HEK293T (cell line): ENCODE measurements around the gene ARHGAP20.

Source experiments
- CTCF ChIA-PET: fragments of 350-600 bp; formaldehyde crosslinking; extraction: SDS; loops from one replicate; lab custom pipeline; 2021; ENCODE audit warnings: antibody characterized with exemption, inconsistent platforms; lab: Yijun Ruan, JAX
- POLR2A ChIA-PET: fragments of 350-600 bp; formaldehyde crosslinking; extraction: SDS; loops from one replicate; lab custom pipeline; 2020; ENCODE audit warnings: antibody characterized with exemption, inconsistent platforms; lab: Yijun Ruan, JAX
- DNase-seq: peaks from one replicate; pipeline ENCODE4 v3.0.0; 2012; ENCODE audit warnings: mixed read lengths; ENCODE audit errors: extremely low spot score
- ARNT ChIP-seq: fragments of 450-650 bp; IDR thresholded peaks from 2 replicates; pipeline ENCODE4 v1.6.1; 2017; ENCODE audit warnings: mild to moderate bottlenecking
- BHLHE40 ChIP-seq: fragments of 450-650 bp; IDR thresholded peaks from 2 replicates; pipeline ENCODE4 v1.6.1; 2016; ENCODE audit warnings: mild to moderate bottlenecking, moderate library complexity, borderline replicate concordance
- CTBP1 ChIP-seq: fragments of 450-650 bp; IDR thresholded peaks from 2 replicates; pipeline ENCODE4 v1.6.1; 2016; ENCODE audit warnings: borderline replicate concordance
- ELF4 ChIP-seq: fragments of 450-650 bp; IDR thresholded peaks from 2 replicates; pipeline ENCODE4 v1.6.1; 2017; ENCODE audit warnings: antibody characterized with exemption
- FOXA1 ChIP-seq: fragments of 450-650 bp; IDR thresholded peaks from 2 replicates; pipeline ENCODE4 v1.6.1; 2016; ENCODE audit warnings: mild to moderate bottlenecking
- FOXK2 ChIP-seq: fragments of 450-650 bp; IDR thresholded peaks from 2 replicates; pipeline ENCODE4 v1.6.1; 2016; ENCODE audit warnings: mild to moderate bottlenecking
- FOXM1 ChIP-seq: fragments of 450-650 bp; IDR thresholded peaks from 2 replicates; pipeline ENCODE4 v1.6.1; 2017; ENCODE audit warnings: mild to moderate bottlenecking, borderline replicate concordance
- HDGF ChIP-seq: fragments of 450-650 bp; IDR thresholded peaks from 2 replicates; pipeline ENCODE4 v1.6.1; 2017; ENCODE audit warnings: antibody characterized with exemption, borderline replicate concordance
- L3MBTL2 ChIP-seq: fragments of 450-650 bp; conservative IDR thresholded peaks from 2 replicates; pipeline ENCODE4 v1.6.1; 2016; ENCODE audit warnings: mild to moderate bottlenecking
- LEF1 ChIP-seq: fragments of 450-650 bp; IDR thresholded peaks from 2 replicates; pipeline ENCODE4 v1.6.1; 2017; ENCODE audit warnings: mild to moderate bottlenecking, borderline replicate concordance
- NFRKB ChIP-seq: fragments of 450-650 bp; IDR thresholded peaks from 2 replicates; pipeline ENCODE4 v1.6.1; 2016; ENCODE audit warnings: mild to moderate bottlenecking, moderate library complexity
- PKNOX1 ChIP-seq: fragments of 450-650 bp; IDR thresholded peaks from 2 replicates; pipeline ENCODE4 v1.6.1; 2016
- SP1 ChIP-seq: fragments of 450-650 bp; IDR thresholded peaks from 2 replicates; pipeline ENCODE4 v1.6.1; 2017
- SUZ12 ChIP-seq: fragments of 450-650 bp; IDR thresholded peaks from 2 replicates; pipeline ENCODE4 v1.6.1; 2016; ENCODE audit warnings: mild to moderate bottlenecking
- TARDBP ChIP-seq: fragments of 450-650 bp; IDR thresholded peaks from 2 replicates; pipeline ENCODE4 v1.6.1; 2016
- ZNF384 ChIP-seq: fragments of 450-650 bp; IDR thresholded peaks from 2 replicates; pipeline ENCODE4 v1.6.1; 2016

The ARHGAP20 gene

DNA sequence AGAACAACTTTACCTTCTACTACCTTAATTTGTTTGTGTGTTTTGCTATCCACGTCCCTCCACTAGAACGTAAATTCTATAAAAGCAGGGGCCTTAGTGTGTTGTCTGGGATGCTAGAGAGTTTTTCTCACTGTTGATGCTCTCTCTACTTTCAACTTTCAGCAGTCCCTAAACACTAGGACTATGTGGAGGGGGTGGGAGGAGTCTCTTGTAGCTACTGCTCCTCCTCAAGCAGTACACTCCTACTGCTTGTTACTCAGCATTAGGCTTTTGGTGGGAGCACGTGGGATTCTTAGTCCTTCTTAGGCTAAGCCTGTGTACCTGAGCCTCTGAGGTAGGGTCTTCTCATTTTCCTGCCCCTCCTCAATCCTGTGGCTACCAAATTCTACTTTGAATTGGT is 56.3 kb downstream of the ARHGAP20 start:
- no peak for DNase-seq
- ChIA-PET CTCF (no interaction called here), POLR2A (no interaction called here)
- no peak for TF ChIP-seq ELF4
- no peak for TF ChIP-seq HDGF
- TF ChIP-seq ARNT: no peak
- no peak for TF ChIP-seq L3MBTL2
- no peak for TF ChIP-seq FOXA1
- TF ChIP-seq SUZ12: no peak
- no peak for TF ChIP-seq PKNOX1
- TF ChIP-seq LEF1: no peak
- no peak for TF ChIP-seq ZNF384

GRCh38 chr11:110654456-110654855 is 57.8 kb downstream of the ARHGAP20 start:
- no peak for DNase-seq
- TF ChIP-seq L3MBTL2: no peak
- no peak for TF ChIP-seq SUZ12
- TF ChIP-seq ELF4: no peak
- TF ChIP-seq HDGF: no peak
- TF ChIP-seq CTBP1: no peak
- TF ChIP-seq FOXA1: no peak
- no peak for TF ChIP-seq TARDBP
- no peak for TF ChIP-seq NFRKB
- ChIA-PET POLR2A (no interaction called here), CTCF (no interaction called here)

DNA sequence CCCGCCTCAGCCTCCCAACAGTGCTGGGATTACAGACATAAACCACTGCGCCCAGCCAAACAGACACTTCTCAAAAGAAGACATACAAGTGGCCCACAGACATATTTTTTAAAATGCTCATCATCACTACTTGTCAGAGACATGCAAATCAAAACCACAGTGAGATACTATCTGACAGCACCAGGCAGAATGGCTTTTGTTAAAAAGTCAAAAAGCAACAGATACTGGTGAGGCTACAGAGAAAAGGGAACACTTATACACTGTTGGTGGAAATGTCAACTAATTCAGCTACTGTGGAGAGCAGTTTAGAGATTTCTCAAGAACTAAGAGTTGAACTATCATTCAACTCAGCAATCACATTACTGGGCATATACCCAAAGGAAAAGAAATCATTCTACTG is 67.0 kb downstream of the ARHGAP20 start:
- no peak for DNase-seq
- TF ChIP-seq FOXA1 (no peak), SUZ12 (no peak), LEF1 (no peak), ZNF384 (no peak), NFRKB (no peak), ELF4 (no peak), SP1 (no peak), L3MBTL2 (no peak), PKNOX1 (no peak), TARDBP (no peak), BHLHE40 (no peak), FOXK2 (no peak), FOXM1 (no peak), CTBP1 (no peak), HDGF (no peak), ARNT (no peak)
- ChIA-PET POLR2A (no interaction called here), CTCF (no interaction called here)

DNA sequence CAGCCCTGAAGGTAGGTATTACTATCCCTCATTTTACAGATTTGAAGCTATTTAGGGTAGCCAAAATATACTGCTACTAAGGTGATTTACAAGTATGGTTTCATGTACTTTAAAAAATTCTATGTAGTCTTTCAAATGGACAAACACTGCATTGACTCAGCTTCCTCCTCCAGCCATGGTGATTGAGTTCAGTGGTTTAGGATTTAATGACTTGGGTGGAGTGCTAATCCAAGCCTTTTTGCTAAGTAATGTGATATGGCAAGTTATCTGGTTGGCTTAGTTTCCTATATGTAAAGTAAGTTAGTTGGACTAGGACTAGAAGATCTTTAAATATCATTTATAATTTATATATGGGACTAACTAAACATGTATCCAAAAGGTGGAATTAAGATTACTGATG is 77.9 kb downstream of the ARHGAP20 start:
- CTCF ChIA-PET: no interaction called here
- TF ChIP-seq ELF4 (no peak), FOXM1 (no peak), ARNT (no peak), PKNOX1 (no peak), FOXA1 (no peak), BHLHE40 (no peak), L3MBTL2 (no peak)
- DNase-seq: no peak
- POLR2A ChIA-PET: no interaction called here

DNA sequence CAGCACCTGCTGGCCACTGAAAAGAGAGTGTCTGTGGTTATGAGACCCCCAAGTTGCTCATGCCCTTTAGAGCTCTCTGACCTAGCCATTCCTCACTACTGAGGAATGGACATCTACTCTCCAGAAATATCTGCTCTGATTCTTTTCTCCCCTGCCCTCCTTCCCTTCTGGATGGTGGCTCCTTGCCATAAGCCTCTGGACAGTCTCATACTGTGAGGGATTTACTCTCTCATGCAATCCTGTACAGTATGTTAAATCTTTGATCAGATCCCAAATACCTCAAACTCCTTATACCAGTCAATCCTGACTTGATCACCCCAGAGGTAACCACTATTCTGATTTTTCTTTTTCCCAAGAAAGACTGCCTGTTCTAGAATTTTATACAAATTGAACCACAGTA is 80.7 kb downstream of the ARHGAP20 start:
- no peak for DNase-seq
- CTCF ChIA-PET: no interaction called here
- POLR2A ChIA-PET: no interaction called here
- no peak for TF ChIP-seq ZNF384
- TF ChIP-seq BHLHE40: no peak
- no peak for TF ChIP-seq PKNOX1
- TF ChIP-seq FOXA1: no peak
- TF ChIP-seq FOXK2: no peak
- no peak for TF ChIP-seq NFRKB
- TF ChIP-seq SUZ12: no peak
- TF ChIP-seq ELF4: no peak
- TF ChIP-seq ARNT: no peak
- TF ChIP-seq FOXM1: no peak
- no peak for TF ChIP-seq L3MBTL2
- no peak for TF ChIP-seq LEF1
- TF ChIP-seq HDGF: no peak
- TF ChIP-seq CTBP1: no peak
- no peak for TF ChIP-seq TARDBP
- TF ChIP-seq SP1: no peak

GRCh38 chr11:110629594-110629993 is 82.6 kb downstream of the ARHGAP20 start:
- TF ChIP-seq LEF1 (no peak), BHLHE40 (no peak), FOXM1 (no peak), SUZ12 (no peak), ARNT (no peak), ZNF384 (no peak), ELF4 (no peak), PKNOX1 (no peak), TARDBP (no peak), NFRKB (no peak), FOXA1 (no peak)
- POLR2A ChIA-PET: no interaction called here
- CTCF ChIA-PET: no interaction called here
- no peak for DNase-seq
